HEK293 (cell line): Measurements from ENCODE around the gene DUSP2.

Experiments used
- CTCF ChIA-PET: fragments of 350-600 bp; formaldehyde crosslinking; extraction: SDS; loops from one replicate; lab custom pipeline; 2021; ENCODE audit warnings: antibody characterized with exemption; lab: Yijun Ruan, JAX
- POLR2A ChIA-PET: fragments of 300-600 bp; formaldehyde crosslinking; extraction: SDS; loops from one replicate; lab custom pipeline; 2020; ENCODE audit warnings: antibody characterized with exemption, inconsistent platforms; lab: Yijun Ruan, JAX
- H3K27ac ChIP-seq: fragments of 200-500 bp; sonication (Bioruptor generic); 2 replicates; pipeline ENCODE4 v1.5.1; 2014; ENCODE audit warnings: low read depth, low read length, control low read depth, inconsistent platforms; ENCODE audit errors: extremely low read depth
- H3K36me3 ChIP-seq, 2 experiments: fragments of 200-500 bp in 1 of 2; sonication (Bioruptor generic) in 1 of 2; 1 replicate in 1 of 2; 2 replicates in 1 of 2; pipeline ENCODE4 v1.5.1; 2014 to 2017; ENCODE audit warnings: inconsistent platforms in 2 of 2, low read length in 2 of 2; ENCODE audit not compliant: control insufficient read depth in 2 of 2, insufficient read depth in 1 of 2
- H3K4me1 ChIP-seq: fragments of 200-500 bp; sonication (Bioruptor generic); 2 replicates; pipeline ENCODE4 v1.5.1; 2014; ENCODE audit warnings: mild to moderate bottlenecking, low read length, inconsistent platforms; ENCODE audit not compliant: control insufficient read depth, insufficient read depth
- H3K4me3 ChIP-seq: 2 replicates; pipeline ENCODE4 v1.5.1; 2011; ENCODE audit warnings: low read depth, mild to moderate bottlenecking, control low read depth, low read length, moderate library complexity
- H3K9me3 ChIP-seq: fragments of 200-500 bp; sonication (Bioruptor generic); 2 replicates; pipeline ENCODE4 v1.5.1; 2014; ENCODE audit warnings: low read depth, low read length, inconsistent platforms; ENCODE audit not compliant: control insufficient read depth, insufficient read depth
- GLI4 ChIP-seq: fragments of 450-650 bp; formaldehyde crosslinking; IDR thresholded peaks from 2 replicates; pipeline ENCODE4 v1.5.1; 2016; ENCODE audit warnings: missing biosample characterization, missing genetic modification characterization
- SCRT2 ChIP-seq: fragments of 450-650 bp; formaldehyde crosslinking; IDR thresholded peaks from 2 replicates; pipeline ENCODE4 v1.5.1; 2016; ENCODE audit warnings: missing biosample characterization, missing genetic modification characterization
- ZNF132 ChIP-seq: fragments of 450-650 bp; formaldehyde crosslinking; IDR thresholded peaks from 2 replicates; pipeline ENCODE4 v1.5.1; 2017; ENCODE audit warnings: missing biosample characterization, missing genetic modification characterization, borderline replicate concordance
- ZNF133 ChIP-seq: fragments of 450-650 bp; formaldehyde crosslinking; IDR thresholded peaks from 2 replicates; pipeline ENCODE4 v1.5.1; 2016; ENCODE audit warnings: missing biosample characterization, missing genetic modification characterization
- ZNF426 ChIP-seq: fragments of 450-650 bp; formaldehyde crosslinking; IDR thresholded peaks from 2 replicates; pipeline ENCODE4 v1.5.1; 2017; ENCODE audit warnings: missing biosample characterization, missing genetic modification characterization, mild to moderate bottlenecking, inconsistent platforms, moderate library complexity
- ZNF510 ChIP-seq: fragments of 450-650 bp; formaldehyde crosslinking; IDR thresholded peaks from 2 replicates; pipeline ENCODE4 v1.5.1; 2018; ENCODE audit warnings: mild to moderate bottlenecking, missing genetic modification characterization, missing biosample characterization; ENCODE audit not compliant: insufficient replicate concordance
- ZNF555 ChIP-seq: fragments of 450-650 bp; formaldehyde crosslinking; conservative IDR thresholded peaks from 2 replicates; pipeline ENCODE4 v1.5.1; 2017; ENCODE audit warnings: missing biosample characterization, mild to moderate bottlenecking, missing genetic modification characterization, inconsistent platforms
- ZNF580 ChIP-seq: fragments of 450-650 bp; formaldehyde crosslinking; IDR thresholded peaks from 2 replicates; pipeline ENCODE4 v1.5.1; 2016; ENCODE audit warnings: missing biosample characterization, missing genetic modification characterization
- TF ChIP-seq, protein P1 (sequence below): fragments of 450-650 bp; formaldehyde crosslinking; IDR thresholded peaks from 2 replicates; pipeline ENCODE4 v1.5.1; 2016; ENCODE audit warnings: missing biosample characterization, missing genetic modification characterization
- TF ChIP-seq, protein P2 (sequence below): fragments of 450-650 bp; formaldehyde crosslinking; IDR thresholded peaks from 2 replicates; pipeline ENCODE4 v1.5.1; 2016; ENCODE audit warnings: missing biosample characterization, missing genetic modification characterization
- TF ChIP-seq, protein P3 (sequence below): fragments of 450-650 bp; formaldehyde crosslinking; IDR thresholded peaks from 2 replicates; pipeline ENCODE4 v1.5.1; 2016; ENCODE audit warnings: missing biosample characterization, missing genetic modification characterization, borderline replicate concordance

The DUSP2 gene

DNA sequence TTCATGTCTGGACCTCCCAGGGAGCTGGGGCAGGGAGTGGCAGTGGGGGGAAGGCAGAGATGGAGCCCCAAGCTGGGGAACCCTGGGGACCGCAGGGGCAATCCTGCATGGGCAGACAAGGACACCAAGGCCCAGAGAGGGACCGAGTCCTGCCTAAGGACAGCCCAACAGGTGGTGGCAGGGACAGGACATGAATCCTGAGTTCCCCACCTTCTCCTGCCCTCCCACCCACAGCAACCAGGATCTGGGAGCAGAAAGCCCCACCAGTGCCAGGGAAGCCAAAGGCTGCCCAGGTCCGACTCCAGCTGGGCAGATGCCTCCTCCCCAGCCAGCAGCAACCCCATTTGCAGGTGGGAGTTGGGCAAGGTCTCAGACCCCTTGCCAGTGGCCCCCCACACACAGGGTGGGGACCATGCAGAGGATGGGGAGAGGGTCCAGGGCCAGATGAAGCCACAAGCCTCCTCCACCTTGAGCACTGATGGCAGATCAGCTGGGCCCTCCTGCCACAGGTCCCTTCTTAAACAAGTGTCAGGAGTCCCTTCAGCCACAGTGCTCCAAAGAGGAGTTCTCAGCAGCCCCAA is 35.2 kb downstream of the DUSP2 start:
- no peak overlapping the region for H3K4me3 ChIP-seq
- TF ChIP-seq ZNF132 (tag by site-specific recombination), result no peak
- TF ChIP-seq SCRT2 (tag by site-specific recombination), result peak; percentile 40; the same call in 1 of the 2 replicates
- CTCF ChIA-PET, result interaction anchor here (0.8 to 1.2 kb wide), 2 partner anchors 9 to 117 kb away, joined by 4 to 6 read pairs; no protein-coding TSS in a partner anchor
- no peak overlapping the region for H3K27ac ChIP-seq
- H3K36me3 ChIP-seq, result no peaks in the 10 kb centered on the region
- no peaks in the 10 kb centered on the region for H3K9me3 ChIP-seq
- POLR2A ChIA-PET, result no interaction called here
- H3K4me1 ChIP-seq, result no peaks in the 10 kb centered on the region

- Histone ChIP-seq H3K36me3 (no peaks in the 10 kb centered on the region), H3K4me1 (no peaks in the 10 kb centered on the region), H3K4me3 (no peak overlapping the region), H3K9me3 (no peaks in the 10 kb centered on the region), H3K27ac (no peak overlapping the region)
- TF ChIP-seq, protein P1, sequence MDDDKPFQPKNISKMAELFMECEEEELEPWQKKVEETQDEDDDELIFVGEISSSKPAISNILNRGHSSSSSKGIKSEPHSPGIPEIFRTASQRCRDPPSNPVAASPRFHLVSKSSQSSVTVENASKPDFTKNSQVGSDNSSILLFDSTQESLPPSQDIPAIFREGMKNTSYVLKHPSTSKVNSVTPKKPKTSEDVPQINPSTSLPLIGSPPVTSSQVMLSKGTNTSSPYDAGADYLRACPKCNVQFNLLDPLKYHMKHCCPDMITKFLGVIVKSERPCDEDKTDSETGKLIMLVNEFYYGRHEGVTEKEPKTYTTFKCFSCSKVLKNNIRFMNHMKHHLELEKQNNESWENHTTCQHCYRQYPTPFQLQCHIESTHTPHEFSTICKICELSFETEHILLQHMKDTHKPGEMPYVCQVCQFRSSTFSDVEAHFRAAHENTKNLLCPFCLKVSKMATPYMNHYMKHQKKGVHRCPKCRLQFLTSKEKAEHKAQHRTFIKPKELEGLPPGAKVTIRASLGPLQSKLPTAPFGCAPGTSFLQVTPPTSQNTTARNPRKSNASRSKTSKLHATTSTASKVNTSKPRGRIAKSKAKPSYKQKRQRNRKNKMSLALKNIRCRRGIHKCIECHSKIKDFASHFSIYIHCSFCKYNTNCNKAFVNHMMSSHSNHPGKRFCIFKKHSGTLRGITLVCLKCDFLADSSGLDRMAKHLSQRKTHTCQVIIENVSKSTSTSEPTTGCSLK, result no peak
- TF ChIP-seq, protein P2, sequence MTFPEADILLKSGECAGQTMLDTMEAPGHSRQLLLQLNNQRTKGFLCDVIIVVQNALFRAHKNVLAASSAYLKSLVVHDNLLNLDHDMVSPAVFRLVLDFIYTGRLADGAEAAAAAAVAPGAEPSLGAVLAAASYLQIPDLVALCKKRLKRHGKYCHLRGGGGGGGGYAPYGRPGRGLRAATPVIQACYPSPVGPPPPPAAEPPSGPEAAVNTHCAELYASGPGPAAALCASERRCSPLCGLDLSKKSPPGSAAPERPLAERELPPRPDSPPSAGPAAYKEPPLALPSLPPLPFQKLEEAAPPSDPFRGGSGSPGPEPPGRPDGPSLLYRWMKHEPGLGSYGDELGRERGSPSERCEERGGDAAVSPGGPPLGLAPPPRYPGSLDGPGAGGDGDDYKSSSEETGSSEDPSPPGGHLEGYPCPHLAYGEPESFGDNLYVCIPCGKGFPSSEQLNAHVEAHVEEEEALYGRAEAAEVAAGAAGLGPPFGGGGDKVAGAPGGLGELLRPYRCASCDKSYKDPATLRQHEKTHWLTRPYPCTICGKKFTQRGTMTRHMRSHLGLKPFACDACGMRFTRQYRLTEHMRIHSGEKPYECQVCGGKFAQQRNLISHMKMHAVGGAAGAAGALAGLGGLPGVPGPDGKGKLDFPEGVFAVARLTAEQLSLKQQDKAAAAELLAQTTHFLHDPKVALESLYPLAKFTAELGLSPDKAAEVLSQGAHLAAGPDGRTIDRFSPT (tag by site-specific recombination), result no peak
- no peak for TF ChIP-seq ZNF510 (tag by site-specific recombination)
- TF ChIP-seq, protein P3, sequence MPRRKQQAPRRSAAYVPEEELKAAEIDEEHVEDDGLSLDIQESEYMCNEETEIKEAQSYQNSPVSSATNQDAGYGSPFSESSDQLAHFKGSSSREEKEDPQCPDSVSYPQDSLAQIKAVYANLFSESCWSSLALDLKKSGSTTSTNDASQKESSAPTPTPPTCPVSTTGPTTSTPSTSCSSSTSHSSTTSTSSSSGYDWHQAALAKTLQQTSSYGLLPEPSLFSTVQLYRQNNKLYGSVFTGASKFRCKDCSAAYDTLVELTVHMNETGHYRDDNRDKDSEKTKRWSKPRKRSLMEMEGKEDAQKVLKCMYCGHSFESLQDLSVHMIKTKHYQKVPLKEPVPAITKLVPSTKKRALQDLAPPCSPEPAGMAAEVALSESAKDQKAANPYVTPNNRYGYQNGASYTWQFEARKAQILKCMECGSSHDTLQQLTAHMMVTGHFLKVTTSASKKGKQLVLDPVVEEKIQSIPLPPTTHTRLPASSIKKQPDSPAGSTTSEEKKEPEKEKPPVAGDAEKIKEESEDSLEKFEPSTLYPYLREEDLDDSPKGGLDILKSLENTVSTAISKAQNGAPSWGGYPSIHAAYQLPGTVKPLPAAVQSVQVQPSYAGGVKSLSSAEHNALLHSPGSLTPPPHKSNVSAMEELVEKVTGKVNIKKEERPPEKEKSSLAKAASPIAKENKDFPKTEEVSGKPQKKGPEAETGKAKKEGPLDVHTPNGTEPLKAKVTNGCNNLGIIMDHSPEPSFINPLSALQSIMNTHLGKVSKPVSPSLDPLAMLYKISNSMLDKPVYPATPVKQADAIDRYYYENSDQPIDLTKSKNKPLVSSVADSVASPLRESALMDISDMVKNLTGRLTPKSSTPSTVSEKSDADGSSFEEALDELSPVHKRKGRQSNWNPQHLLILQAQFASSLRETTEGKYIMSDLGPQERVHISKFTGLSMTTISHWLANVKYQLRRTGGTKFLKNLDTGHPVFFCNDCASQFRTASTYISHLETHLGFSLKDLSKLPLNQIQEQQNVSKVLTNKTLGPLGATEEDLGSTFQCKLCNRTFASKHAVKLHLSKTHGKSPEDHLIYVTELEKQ, result no peak
- no peak for TF ChIP-seq ZNF555 (tag by site-specific recombination)
- no peak for TF ChIP-seq ZNF426
- no peak for TF ChIP-seq ZNF580 (tag by site-specific recombination)
- TF ChIP-seq GLI4 (tag by site-specific recombination), result no peak
- TF ChIP-seq ZNF133 (tag by site-specific recombination), result no peak
- ChIA-PET CTCF (interaction anchor here (1.1 kb wide), 1 partner anchor 87 kb away, joined by 6 read pairs; no protein-coding TSS in a partner anchor), POLR2A (no interaction called here)
Observed at GRCh38 chr2:96109361-96109680, 35.9 kb downstream of the DUSP2 start.
